Ecto neural progenitor cell (in vitro differentiated cells): ENCODE results near the gene COL18A1.

Source experiments
- DNase-seq: peaks from one replicate; pipeline ENCODE4 v3.0.0-alpha.2; 2018; ENCODE audit warnings: low spot score

Gene COL18A1

GRCh38 chr21:45401916-45402900 lies 2.8 kb upstream of the COL18A1 start:
- no peak for DNase-seq

- no peak for DNase-seq
Observed at GRCh38 chr21:45403133-45403824, 1.7 kb upstream of the COL18A1 start.

- DNase-seq = no peak
Observed at GRCh38 chr21:45403825-45404729, 888 bp upstream of the COL18A1 start.

- DNase-seq = no peak
Observed at GRCh38 chr21:45405271-45405818, 380 bp downstream of the COL18A1 start.

GRCh38 chr21:45405819-45406762 lies 1.1 kb downstream of the COL18A1 start:
- DNase-seq = peak; percentile 83

- peak; percentile 78 for DNase-seq
Observed at GRCh38 chr21:45406801-45407628, 2.0 kb downstream of the COL18A1 start.

- DNase-seq = no peak
Observed at GRCh38 chr21:45407629-45408247, 2.8 kb downstream of the COL18A1 start.

GRCh38 chr21:45408271-45408791 lies 3.4 kb downstream of the COL18A1 start:
- no peak for DNase-seq

GRCh38 chr21:45408801-45409261 lies 3.9 kb downstream of the COL18A1 start:
- no peak for DNase-seq

- DNase-seq = no peak
Observed at GRCh38 chr21:45409466-45410150, 4.6 kb downstream of the COL18A1 start.

GRCh38 chr21:45410151-45410864 lies 5.3 kb downstream of the COL18A1 start:
- no peak for DNase-seq

GRCh38 chr21:45410865-45411809 lies 6.2 kb downstream of the COL18A1 start:
- no peak for DNase-seq

- DNase-seq = no peak
Observed at GRCh38 chr21:45411810-45412206, 6.8 kb downstream of the COL18A1 start.

- DNase-seq = no peak
Observed at GRCh38 chr21:45412491-45412890, 7.5 kb downstream of the COL18A1 start.

- DNase-seq = no peak
Observed at GRCh38 chr21:45412909-45413611, 8.1 kb downstream of the COL18A1 start.

- DNase-seq = no peak
Observed at GRCh38 chr21:45413922-45414321, 9.0 kb downstream of the COL18A1 start.
